SU-DHL-6 (cell line): ENCODE measurements around the gene SINHCAF.
"Not testable (repeated sequence)": the region's sequence is repeated elsewhere in the genome, so short reads cannot be mapped to it uniquely, and the experiment has no call there.

Experiments
- H2AFZ ChIP-seq: fragments of 200-600 bp; sonication (generic); 2 replicates; pipeline ENCODE4 v1.6.1; 2014; ENCODE audit warnings: low read depth, mild to moderate bottlenecking, moderate library complexity, mixed read lengths, antibody characterized with exemption, low read length; ENCODE audit not compliant: severe bottlenecking
- H3F3A ChIP-seq: fragments of 200-600 bp; shearing (Covaris generic); 2 replicates; pipeline ENCODE4 v1.6.0; 2016; ENCODE audit warnings: antibody characterized with exemption, mild to moderate bottlenecking; ENCODE audit not compliant: insufficient read depth
- H3K27ac ChIP-seq: fragments of 200-600 bp; sonication (generic); 2 replicates; pipeline ENCODE4 v1.5.1; 2016; ENCODE audit warnings: low read depth, mild to moderate bottlenecking, low read length, moderate library complexity, mixed read lengths
- H3K27me3 ChIP-seq: fragments of 200-600 bp; sonication (generic), shearing (Covaris generic); 2 replicates; pipeline ENCODE4 v1.6.0; 2014; ENCODE audit warnings: mild to moderate bottlenecking, low read length
- H3K36me3 ChIP-seq: fragments of 200-600 bp; sonication (generic); 2 replicates; pipeline ENCODE4 v1.6.1; 2014; ENCODE audit warnings: mild to moderate bottlenecking, low read length, mixed read lengths
- H3K4me2 ChIP-seq: fragments of 300-600, 200-600 bp; shearing (Covaris generic), sonication (generic); 2 replicates; pipeline ENCODE4 v1.6.0; 2014; ENCODE audit warnings: low read length, low read depth, mild to moderate bottlenecking; ENCODE audit not compliant: poor library complexity, severe bottlenecking
- H3K4me3 ChIP-seq: fragments of 200-600 bp; sonication (generic); 2 replicates; pipeline ENCODE4 v1.5.1; 2014; ENCODE audit warnings: antibody characterized with exemption, low read length, mild to moderate bottlenecking, mixed read lengths; ENCODE audit not compliant: insufficient read depth, poor library complexity, severe bottlenecking
- H3K79me2 ChIP-seq: fragments of 200-600 bp; sonication (generic); 2 replicates; pipeline ENCODE4 v1.6.1; 2014; ENCODE audit warnings: mild to moderate bottlenecking, low read length, moderate library complexity; ENCODE audit not compliant: insufficient read depth
- H3K9ac ChIP-seq: fragments of 200-600 bp; sonication (generic); 2 replicates; pipeline ENCODE4 v1.7.0; 2014; ENCODE audit warnings: mild to moderate bottlenecking, low read length
- H3K9me2 ChIP-seq: fragments of 200-600 bp; sonication (generic); replicated peaks from 2 replicates; pipeline ENCODE4 v1.6.1; 2014; ENCODE audit warnings: low read length; ENCODE audit not compliant: insufficient read depth
- H3K9me3 ChIP-seq: fragments of 200-600 bp; sonication (generic); 2 replicates; pipeline ENCODE4 v1.6.1; 2014; ENCODE audit warnings: low read length, mixed read lengths; ENCODE audit not compliant: insufficient read depth
- H4K20me1 ChIP-seq: fragments of 200-600 bp; sonication (generic); 2 replicates; pipeline ENCODE4 v1.6.1; 2014; ENCODE audit warnings: low read depth, mild to moderate bottlenecking, antibody characterized with exemption, low read length, moderate library complexity, mixed read lengths
- EZH2phosphoT487 ChIP-seq: fragments of 200-600 bp; sonication (generic), shearing (Covaris generic); conservative IDR thresholded peaks from 2 replicates; pipeline ENCODE4 v1.6.1; 2018; ENCODE audit warnings: mild to moderate bottlenecking, antibody characterized with exemption, low read length, moderate library complexity, mixed read lengths
- TF ChIP-seq, protein P1 (sequence below): fragments of 200-600 bp; sonication (generic); IDR thresholded peaks from one replicate; pipeline ENCODE4 v1.5.1; 2017; ENCODE audit warnings: antibody characterized with exemption, mild to moderate bottlenecking, low read length, moderate library complexity; ENCODE audit not compliant: insufficient read depth, poor library complexity, severe bottlenecking

SINHCAF gene

DNA sequence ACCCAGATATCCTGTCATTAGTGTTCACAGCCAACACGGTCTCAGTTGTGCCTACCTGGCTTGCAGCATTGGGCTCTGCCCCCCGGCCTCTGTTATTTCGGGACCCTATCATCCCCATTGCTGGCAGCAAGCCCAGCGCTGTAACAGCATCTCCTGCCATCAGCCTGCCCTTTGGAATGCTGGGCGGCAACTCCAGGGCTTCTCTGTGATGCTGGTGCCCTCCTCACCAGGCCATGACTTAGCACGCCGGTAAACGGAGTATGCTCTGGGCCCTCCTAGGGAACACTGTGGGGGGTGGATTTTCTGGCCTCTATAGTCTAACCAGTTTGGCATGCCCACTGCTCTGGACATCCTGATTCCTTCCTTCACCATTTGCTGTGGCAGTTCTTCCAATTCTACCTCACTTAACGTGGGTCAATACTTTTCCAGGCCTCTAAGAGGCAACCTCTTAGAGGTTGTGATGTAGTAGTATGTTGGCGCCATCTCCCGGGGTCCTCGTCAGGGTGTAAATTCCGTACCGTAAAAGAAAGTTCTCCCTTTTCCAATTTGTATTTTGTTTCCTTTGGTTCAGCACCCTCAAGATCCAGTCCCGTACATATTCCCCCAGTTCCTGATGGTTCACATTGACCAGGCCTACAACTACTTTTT, 80.0 kb downstream of the SINHCAF start:
- Histone ChIP-seq H3K27me3 (no peaks in the 10 kb centered on the region), H3K79me2 (no peaks in the 10 kb centered on the region), H2AFZ (no peak overlapping the region), H4K20me1 (no peaks in the 10 kb centered on the region), H3K27ac (no peak overlapping the region), H3K9me2 (no peaks in the 10 kb centered on the region), H3F3A (no peaks in the 10 kb centered on the region), H3K36me3 (no peaks in the 10 kb centered on the region), H3K9me3 (no peaks in the 10 kb centered on the region), H3K4me3 (no peak overlapping the region), H3K4me2 (no peak overlapping the region), H3K9ac (no peak overlapping the region)
- no peak for TF ChIP-seq EZH2phosphoT487
- TF ChIP-seq, protein P1, sequence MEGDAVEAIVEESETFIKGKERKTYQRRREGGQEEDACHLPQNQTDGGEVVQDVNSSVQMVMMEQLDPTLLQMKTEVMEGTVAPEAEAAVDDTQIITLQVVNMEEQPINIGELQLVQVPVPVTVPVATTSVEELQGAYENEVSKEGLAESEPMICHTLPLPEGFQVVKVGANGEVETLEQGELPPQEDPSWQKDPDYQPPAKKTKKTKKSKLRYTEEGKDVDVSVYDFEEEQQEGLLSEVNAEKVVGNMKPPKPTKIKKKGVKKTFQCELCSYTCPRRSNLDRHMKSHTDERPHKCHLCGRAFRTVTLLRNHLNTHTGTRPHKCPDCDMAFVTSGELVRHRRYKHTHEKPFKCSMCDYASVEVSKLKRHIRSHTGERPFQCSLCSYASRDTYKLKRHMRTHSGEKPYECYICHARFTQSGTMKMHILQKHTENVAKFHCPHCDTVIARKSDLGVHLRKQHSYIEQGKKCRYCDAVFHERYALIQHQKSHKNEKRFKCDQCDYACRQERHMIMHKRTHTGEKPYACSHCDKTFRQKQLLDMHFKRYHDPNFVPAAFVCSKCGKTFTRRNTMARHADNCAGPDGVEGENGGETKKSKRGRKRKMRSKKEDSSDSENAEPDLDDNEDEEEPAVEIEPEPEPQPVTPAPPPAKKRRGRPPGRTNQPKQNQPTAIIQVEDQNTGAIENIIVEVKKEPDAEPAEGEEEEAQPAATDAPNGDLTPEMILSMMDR = no peak

DNA sequence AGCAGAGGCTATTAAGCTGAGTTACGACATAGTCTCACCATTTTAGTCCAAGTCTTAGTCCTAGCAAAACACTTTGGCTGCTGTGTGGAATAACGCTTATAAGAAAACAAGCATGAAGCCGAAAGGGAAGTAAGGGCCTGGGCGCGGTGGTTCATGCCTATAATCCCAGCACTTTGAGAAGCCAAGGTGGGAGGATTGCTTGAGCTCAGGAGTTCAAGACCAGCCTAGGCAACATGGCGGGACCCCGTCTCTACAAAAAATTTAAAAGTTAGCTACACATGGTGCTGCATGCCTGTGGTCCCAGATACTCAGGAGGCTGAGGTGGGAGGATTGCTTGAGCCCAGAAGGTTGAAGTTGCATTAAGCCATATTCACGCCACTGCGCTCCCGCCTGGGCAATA, 83.5 kb downstream of the SINHCAF start:
- not testable (repeated sequence) for H3K4me2 ChIP-seq, H3K27me3 ChIP-seq, H3K9ac ChIP-seq, H3K9me3 ChIP-seq, H3K36me3 ChIP-seq, H2AFZ ChIP-seq, H4K20me1 ChIP-seq, H3F3A ChIP-seq, H3K79me2 ChIP-seq, H3K9me2 ChIP-seq, H3K4me3 ChIP-seq, H3K27ac ChIP-seq

DNA sequence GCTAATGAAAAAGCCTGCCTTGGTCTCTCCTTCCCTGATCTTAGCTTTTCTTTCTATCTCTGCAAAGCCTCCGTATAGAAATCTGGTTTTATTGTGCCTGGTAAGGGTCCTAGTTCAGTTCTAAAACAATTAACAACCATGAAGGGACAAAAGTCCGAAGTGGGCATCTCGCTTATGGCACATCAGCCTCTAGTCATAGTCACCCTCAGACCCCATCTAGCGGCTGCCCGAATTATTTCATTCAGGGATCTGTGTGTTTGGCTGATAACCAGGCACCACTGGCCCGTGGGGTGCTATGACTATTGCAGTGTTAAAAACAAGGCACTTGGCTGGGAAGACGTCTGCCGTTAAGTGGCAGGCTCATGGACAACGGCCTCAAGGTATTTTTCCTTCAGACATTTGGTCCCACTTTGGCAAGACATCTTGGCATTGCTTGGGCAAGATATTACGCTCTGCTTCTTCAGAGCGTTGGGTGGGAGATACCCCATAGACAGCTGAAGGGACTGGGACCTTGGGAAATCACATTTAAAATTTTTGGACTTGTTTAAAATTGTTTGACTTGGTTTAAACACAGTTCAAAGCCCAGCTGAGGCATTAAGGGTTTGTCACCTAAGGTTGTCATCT, 87.1 kb downstream of the SINHCAF start:
- Histone ChIP-seq H3K9ac (no peak overlapping the region), H3K4me3 (no peak overlapping the region), H3K27ac (no peak overlapping the region)

DNA sequence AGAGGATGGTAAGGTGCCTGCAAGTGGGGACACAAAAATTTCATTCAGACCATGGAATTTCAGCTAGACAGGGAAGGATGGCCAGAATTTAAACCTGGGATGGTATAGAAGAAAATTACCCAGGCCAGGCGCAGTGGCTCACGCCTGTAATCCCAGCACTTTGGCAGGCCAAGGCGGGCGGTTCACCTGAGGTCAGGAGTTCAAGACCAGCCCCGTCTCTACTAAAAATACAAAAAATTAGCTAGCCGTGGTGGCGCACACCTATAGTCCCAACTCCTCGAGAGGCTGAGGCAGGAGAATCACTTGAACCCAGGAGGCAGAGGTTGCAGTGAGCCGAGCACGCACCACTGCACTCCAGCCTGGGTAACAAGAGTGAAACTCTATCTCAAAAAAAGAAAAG, 87.6 kb downstream of the SINHCAF start:
- H2AFZ ChIP-seq, H3K9me2 ChIP-seq, H3F3A ChIP-seq, H3K27ac ChIP-seq, H4K20me1 ChIP-seq, H3K4me3 ChIP-seq, H3K36me3 ChIP-seq, H3K9me3 ChIP-seq, H3K79me2 ChIP-seq, H3K9ac ChIP-seq, H3K27me3 ChIP-seq: not testable (repeated sequence)
- H3K4me2 ChIP-seq = peak overlapping the region; percentile 41

More for the DNA sequence above, 87.1 kb downstream of the SINHCAF start:
- H3K9me2 ChIP-seq = no peaks in the 10 kb centered on the region
- TF ChIP-seq, protein P1 = peak; percentile 74
- no peak for TF ChIP-seq EZH2phosphoT487
- no peak overlapping the region for H2AFZ ChIP-seq
- H4K20me1 ChIP-seq = no peaks in the 10 kb centered on the region
- H3K27me3 ChIP-seq = no peaks in the 10 kb centered on the region
- no peaks in the 10 kb centered on the region for H3F3A ChIP-seq
- H3K36me3 ChIP-seq = no peaks in the 10 kb centered on the region
- H3K9me3 ChIP-seq = no peaks in the 10 kb centered on the region
- no peaks in the 10 kb centered on the region for H3K79me2 ChIP-seq
- peak overlapping the region; percentile 41 for H3K4me2 ChIP-seq
